HepG2 (cell line): Measurements from ENCODE around the gene APBB2. TPM values are rescaled to one million over a fixed set of nuclear protein-coding genes. Genes with fewer than 3 reads are reported as not detected.

Experiments used
- MXD4 ChIP-seq: IDR thresholded peaks from 2 replicates; pipeline ENCODE4 v1.6.1; 2016; ENCODE audit warnings: mild to moderate bottlenecking, missing biosample characterization, missing genetic modification reagents
- PRDM4 ChIP-seq: sonication (generic); formaldehyde crosslinking; IDR thresholded peaks from 2 replicates; pipeline ENCODE4 v1.9.0; 2021; ENCODE audit warnings: missing genetic modification reagents, borderline replicate concordance
- SIX1 ChIP-seq: sonication (generic); formaldehyde crosslinking; IDR thresholded peaks from 2 replicates; pipeline ENCODE4 v1.4.0; 2020; ENCODE audit warnings: missing genetic modification reagents, borderline replicate concordance
- ZNF501 ChIP-seq: sonication (generic); formaldehyde crosslinking; IDR thresholded peaks from 2 replicates; pipeline ENCODE4 v1.5.1; 2020; ENCODE audit warnings: mild to moderate bottlenecking, moderate library complexity, missing genetic modification reagents
- ZNF772 ChIP-seq: sonication (generic); formaldehyde crosslinking; IDR thresholded peaks from 2 replicates; pipeline ENCODE4 v1.5.0; 2020; ENCODE audit warnings: mild to moderate bottlenecking, missing genetic modification reagents
- polyA plus RNA-seq, 8 experiments: library from polyadenylated mRNA; depleted of rRNA in 3 of 8; stranded (reverse) in 7 of 8; unstranded in 1 of 8; fragments of >200 nt; fragmentation: Illumina TruSeq in 4 of 8; extraction: Trizol in 4 of 8; gene quantifications; 2 replicates each; pipeline versions ENCODE4 v1.2.1 to v1.2.3, GENCODE V29; 2011 to 2016; ENCODE audit warnings: low read depth in 4 of 8, missing spikeins in 1 of 8, mixed read lengths in 1 of 8; ENCODE audit not compliant: insufficient read depth in 1 of 8
- total RNA-seq, 5 experiments: library from RNA; depleted of rRNA; stranded (reverse); fragments of >200 nt; fragmentation: Illumina TruSeq; extraction: Trizol; gene quantifications; 2 replicates each; pipeline ENCODE4 v1.2.3, GENCODE V29; 2016; ENCODE audit warnings: low read depth in 1 of 5
- TF ChIP-seq, protein P1 (sequence below): sonication (generic); formaldehyde crosslinking; IDR thresholded peaks from 2 replicates; pipeline ENCODE4 v1.4.0; 2020; ENCODE audit warnings: mild to moderate bottlenecking, low read depth, missing genetic modification reagents
- TF ChIP-seq, protein P2 (sequence below), 2 experiments: IDR thresholded peaks; 2 replicates each; pipeline ENCODE4 v1.6.1; 2011 to 2012; ENCODE audit warnings: low read length in 2 of 2, borderline replicate concordance in 1 of 2, low read depth in 1 of 2, mild to moderate bottlenecking in 1 of 2, moderate library complexity in 1 of 2

The APBB2 gene
- total and polyA plus RNA-seq, 2 of the 13 experiments (the other 11 are each of a cell fraction or from before 2014, with no cell fraction given): 11.7 to 17.0 TPM

DNA sequence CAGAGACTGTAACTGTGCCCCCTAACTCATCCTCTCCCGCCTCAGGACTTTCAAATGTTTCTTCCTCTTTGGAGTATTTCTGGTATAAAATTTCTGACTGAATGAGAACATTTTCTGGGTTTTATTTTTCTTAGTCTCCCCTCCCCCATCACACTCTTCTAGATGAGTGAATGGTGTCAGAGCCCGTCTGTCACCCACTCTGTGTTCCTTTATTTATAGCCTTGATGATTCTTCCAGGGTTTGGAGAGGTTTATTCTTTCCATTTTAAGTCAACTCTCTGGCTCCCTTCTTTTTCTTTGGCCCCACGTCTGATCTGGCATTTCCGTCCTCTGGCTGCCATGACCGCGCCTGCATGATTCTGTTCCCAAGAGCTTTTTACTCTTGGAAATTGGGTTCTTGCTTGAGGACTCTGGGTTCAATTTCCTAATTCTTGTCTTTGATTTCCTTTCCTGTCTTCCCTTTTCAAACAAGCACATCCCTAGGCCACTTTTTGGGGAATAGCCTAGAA, 335.7 kb downstream of the APBB2 start (continued):
- TF ChIP-seq, protein P1, sequence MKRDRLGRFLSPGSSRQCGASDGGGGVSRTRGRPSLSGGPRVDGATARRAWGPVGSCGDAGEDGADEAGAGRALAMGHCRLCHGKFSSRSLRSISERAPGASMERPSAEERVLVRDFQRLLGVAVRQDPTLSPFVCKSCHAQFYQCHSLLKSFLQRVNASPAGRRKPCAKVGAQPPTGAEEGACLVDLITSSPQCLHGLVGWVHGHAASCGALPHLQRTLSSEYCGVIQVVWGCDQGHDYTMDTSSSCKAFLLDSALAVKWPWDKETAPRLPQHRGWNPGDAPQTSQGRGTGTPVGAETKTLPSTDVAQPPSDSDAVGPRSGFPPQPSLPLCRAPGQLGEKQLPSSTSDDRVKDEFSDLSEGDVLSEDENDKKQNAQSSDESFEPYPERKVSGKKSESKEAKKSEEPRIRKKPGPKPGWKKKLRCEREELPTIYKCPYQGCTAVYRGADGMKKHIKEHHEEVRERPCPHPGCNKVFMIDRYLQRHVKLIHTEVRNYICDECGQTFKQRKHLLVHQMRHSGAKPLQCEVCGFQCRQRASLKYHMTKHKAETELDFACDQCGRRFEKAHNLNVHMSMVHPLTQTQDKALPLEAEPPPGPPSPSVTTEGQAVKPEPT (CRISPR knock-in tag): no peak
- TF ChIP-seq, protein P2, sequence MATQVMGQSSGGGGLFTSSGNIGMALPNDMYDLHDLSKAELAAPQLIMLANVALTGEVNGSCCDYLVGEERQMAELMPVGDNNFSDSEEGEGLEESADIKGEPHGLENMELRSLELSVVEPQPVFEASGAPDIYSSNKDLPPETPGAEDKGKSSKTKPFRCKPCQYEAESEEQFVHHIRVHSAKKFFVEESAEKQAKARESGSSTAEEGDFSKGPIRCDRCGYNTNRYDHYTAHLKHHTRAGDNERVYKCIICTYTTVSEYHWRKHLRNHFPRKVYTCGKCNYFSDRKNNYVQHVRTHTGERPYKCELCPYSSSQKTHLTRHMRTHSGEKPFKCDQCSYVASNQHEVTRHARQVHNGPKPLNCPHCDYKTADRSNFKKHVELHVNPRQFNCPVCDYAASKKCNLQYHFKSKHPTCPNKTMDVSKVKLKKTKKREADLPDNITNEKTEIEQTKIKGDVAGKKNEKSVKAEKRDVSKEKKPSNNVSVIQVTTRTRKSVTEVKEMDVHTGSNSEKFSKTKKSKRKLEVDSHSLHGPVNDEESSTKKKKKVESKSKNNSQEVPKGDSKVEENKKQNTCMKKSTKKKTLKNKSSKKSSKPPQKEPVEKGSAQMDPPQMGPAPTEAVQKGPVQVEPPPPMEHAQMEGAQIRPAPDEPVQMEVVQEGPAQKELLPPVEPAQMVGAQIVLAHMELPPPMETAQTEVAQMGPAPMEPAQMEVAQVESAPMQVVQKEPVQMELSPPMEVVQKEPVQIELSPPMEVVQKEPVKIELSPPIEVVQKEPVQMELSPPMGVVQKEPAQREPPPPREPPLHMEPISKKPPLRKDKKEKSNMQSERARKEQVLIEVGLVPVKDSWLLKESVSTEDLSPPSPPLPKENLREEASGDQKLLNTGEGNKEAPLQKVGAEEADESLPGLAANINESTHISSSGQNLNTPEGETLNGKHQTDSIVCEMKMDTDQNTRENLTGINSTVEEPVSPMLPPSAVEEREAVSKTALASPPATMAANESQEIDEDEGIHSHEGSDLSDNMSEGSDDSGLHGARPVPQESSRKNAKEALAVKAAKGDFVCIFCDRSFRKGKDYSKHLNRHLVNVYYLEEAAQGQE (IDR thresholded peaks at IDR 0.05; ENCODE audit: borderline replicate concordance in 1 of 2, low read depth in 1 of 2, low read length in 2 of 2): no peak
- TF ChIP-seq ZNF772 (CRISPR knock-in tag) (no peak), ZNF501 (CRISPR knock-in tag) (no peak), MXD4 (CRISPR knock-in tag) (no peak), PRDM4 (no peak), SIX1 (CRISPR knock-in tag) (no peak)
